ENCODE data around the gene BAK1.

The BAK1 gene

DNA sequence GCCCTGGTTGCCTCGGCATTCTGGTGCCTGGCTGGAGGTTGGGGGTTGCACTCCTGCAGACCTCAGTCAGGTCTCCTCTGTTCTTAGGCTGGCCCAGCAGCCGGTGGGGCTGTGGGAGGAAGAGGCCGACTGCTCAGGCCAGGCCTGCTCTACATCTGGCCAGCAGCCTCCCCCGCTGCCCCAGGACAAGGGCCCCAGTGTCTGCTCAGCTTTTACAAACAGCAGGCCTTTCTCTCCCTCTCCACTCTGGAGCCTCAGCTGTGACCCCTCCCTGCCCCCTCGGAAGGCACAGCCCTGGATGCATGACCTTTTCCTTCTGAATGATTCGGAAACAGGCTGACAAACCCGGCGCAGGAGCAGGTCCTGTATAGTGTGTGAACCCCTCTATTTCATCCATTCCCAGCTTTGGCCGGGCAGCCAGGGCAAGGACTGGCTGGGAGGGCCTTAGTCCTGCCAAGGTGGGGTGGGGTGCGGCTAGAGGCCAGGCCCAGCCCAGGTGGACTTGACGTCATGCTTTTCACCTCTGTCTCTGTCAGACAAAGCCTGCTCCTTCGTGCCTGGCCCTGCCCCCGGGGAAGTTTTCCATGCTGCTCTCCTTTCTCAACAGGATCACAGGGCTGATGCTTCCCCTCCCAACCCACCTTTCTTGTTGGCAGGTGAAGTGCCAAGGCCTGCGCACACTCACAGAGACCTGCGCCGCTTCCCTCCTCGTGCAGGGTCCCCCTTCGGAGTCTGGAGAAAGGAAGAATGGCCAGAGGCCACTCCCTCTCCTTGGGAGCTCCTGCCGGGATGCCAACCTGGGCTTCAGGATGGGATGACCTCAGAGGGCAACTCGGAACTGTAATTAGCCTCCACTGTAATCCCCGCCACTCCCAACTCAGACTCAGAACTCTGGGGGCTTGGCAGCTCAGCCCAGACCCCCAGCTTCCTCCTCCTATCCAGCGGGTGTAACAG is 31.0 kb upstream of the BAK1 start:
- no peaks in the 10 kb centered on the region for H4K20me1 ChIP-seq (ENCODE audit: insufficient read depth, low read length)
- H2AFZ ChIP-seq (ENCODE audit: low read depth, low read length) = no peak overlapping the region
- H3K27ac ChIP-seq (ENCODE audit: low read length) = no peak overlapping the region
- H3K36me3 ChIP-seq (replicated peaks; ENCODE audit: low read depth, low read length) = no peaks in the 10 kb centered on the region
- H3K9ac ChIP-seq (ENCODE audit: low read length) = no peak overlapping the region
- no peaks in the 10 kb centered on the region for H3K27me3 ChIP-seq (ENCODE audit: low read depth, low read length)
- TF ChIP-seq EZH2phosphoT487 (IDR thresholded peaks at IDR 0.05; ENCODE audit: low read depth) = no peak
- no peak for TF ChIP-seq CTCF (IDR thresholded peaks at IDR 0.05; ENCODE audit: low read depth, low read length)
- no peaks in the 10 kb centered on the region for H3K79me2 ChIP-seq (ENCODE audit: low read length)
- H3K4me2 ChIP-seq (ENCODE audit: low read length) = no peak overlapping the region
- H3K9me3 ChIP-seq (ENCODE audit: insufficient read depth, low read length) = no peaks in the 10 kb centered on the region
- no peak overlapping the region for H3K4me3 ChIP-seq (ENCODE audit: low read length)
- peaks cover 3% of the 10 kb centered on the region; the same call in 1 of the 2 replicates for H3K4me1 ChIP-seq (ENCODE audit: low read length)

- Histone ChIP-seq H3K27ac (ENCODE audit: low read length) (no peak overlapping the region), H3K27me3 (ENCODE audit: low read depth, low read length) (no peaks in the 10 kb centered on the region), H3K79me2 (ENCODE audit: low read length) (no peaks in the 10 kb centered on the region), H3K4me2 (ENCODE audit: low read length) (no peak overlapping the region), H3K9ac (ENCODE audit: low read length) (no peak overlapping the region), H4K20me1 (ENCODE audit: insufficient read depth, low read length) (no peaks in the 10 kb centered on the region), H3K4me1 (ENCODE audit: low read length) (peaks cover 3% of the 10 kb centered on the region; the same call in 1 of the 2 replicates), H3K36me3 (replicated peaks; ENCODE audit: low read depth, low read length) (no peaks in the 10 kb centered on the region), H3K9me3 (ENCODE audit: insufficient read depth, low read length) (no peaks in the 10 kb centered on the region), H3K4me3 (ENCODE audit: low read length) (no peak overlapping the region), H2AFZ (ENCODE audit: low read depth, low read length) (no peak overlapping the region)
- TF ChIP-seq CTCF (IDR thresholded peaks at IDR 0.05; ENCODE audit: low read depth, low read length) (no peak), EZH2phosphoT487 (IDR thresholded peaks at IDR 0.05; ENCODE audit: low read depth) (no peak)
These were observed 30.0 kb upstream of the BAK1 start for GRCh38 chr6:33610067-33610466.

DNA sequence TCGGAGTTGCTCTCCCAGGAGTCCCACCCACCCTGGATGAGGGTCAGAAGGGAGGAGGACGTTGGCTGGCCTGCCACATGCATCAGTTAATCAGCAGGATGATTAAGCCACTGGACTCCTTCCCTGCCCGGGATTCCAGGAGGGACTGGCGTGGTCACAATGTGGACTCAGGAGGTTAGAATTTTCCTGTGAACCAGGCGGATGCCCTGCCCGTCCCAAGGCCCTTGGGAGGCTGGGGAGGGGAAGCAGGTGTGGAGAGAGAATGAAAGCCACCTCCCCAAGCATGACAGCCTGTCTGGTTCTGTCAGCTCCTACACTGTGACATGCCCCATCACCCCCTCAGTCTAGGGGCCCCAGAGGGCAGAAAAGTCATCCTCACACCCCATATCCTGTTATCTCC is 29.5 kb upstream of the BAK1 start:
- no peak overlapping the region for H3K4me3 ChIP-seq (ENCODE audit: low read length)
- no peaks in the 10 kb centered on the region for H3K27me3 ChIP-seq (ENCODE audit: low read depth, low read length)
- H3K36me3 ChIP-seq (replicated peaks; ENCODE audit: low read depth, low read length) = no peaks in the 10 kb centered on the region
- H2AFZ ChIP-seq (ENCODE audit: low read depth, low read length) = no peak overlapping the region
- no peak overlapping the region for H3K4me2 ChIP-seq (ENCODE audit: low read length)
- H3K4me1 ChIP-seq (ENCODE audit: low read length) = peaks cover 3% of the 10 kb centered on the region; the same call in 1 of the 2 replicates
- H3K9ac ChIP-seq (ENCODE audit: low read length) = no peak overlapping the region
- TF ChIP-seq CTCF (IDR thresholded peaks at IDR 0.05; ENCODE audit: low read depth, low read length) (no peak), EZH2phosphoT487 (IDR thresholded peaks at IDR 0.05; ENCODE audit: low read depth) (no peak)
- no peaks in the 10 kb centered on the region for H3K79me2 ChIP-seq (ENCODE audit: low read length)
- H3K27ac ChIP-seq (ENCODE audit: low read length) = no peak overlapping the region
- no peaks in the 10 kb centered on the region for H4K20me1 ChIP-seq (ENCODE audit: insufficient read depth, low read length)
- no peaks in the 10 kb centered on the region for H3K9me3 ChIP-seq (ENCODE audit: insufficient read depth, low read length)

GRCh38 chr6:33609019-33609418 is 28.9 kb upstream of the BAK1 start:
- Histone ChIP-seq H3K27ac (ENCODE audit: low read length) (no peak overlapping the region), H3K4me1 (ENCODE audit: low read length) (peaks cover 3% of the 10 kb centered on the region; the same call in 1 of the 2 replicates)

More at GRCh38 chr6:33609019-33609418, 28.9 kb upstream of the BAK1 start:
- no peaks in the 10 kb centered on the region for H3K36me3 ChIP-seq (replicated peaks; ENCODE audit: low read depth, low read length)
- no peak overlapping the region for H2AFZ ChIP-seq (ENCODE audit: low read depth, low read length)
- TF ChIP-seq EZH2phosphoT487 (IDR thresholded peaks at IDR 0.05; ENCODE audit: low read depth) = no peak
- TF ChIP-seq CTCF (IDR thresholded peaks at IDR 0.05; ENCODE audit: low read depth, low read length) = no peak
- no peaks in the 10 kb centered on the region for H3K9me3 ChIP-seq (ENCODE audit: insufficient read depth, low read length)
- no peaks in the 10 kb centered on the region for H3K79me2 ChIP-seq (ENCODE audit: low read length)
- H3K27me3 ChIP-seq (ENCODE audit: low read depth, low read length) = no peaks in the 10 kb centered on the region
- no peak overlapping the region for H3K4me3 ChIP-seq (ENCODE audit: low read length)
- no peak overlapping the region for H3K4me2 ChIP-seq (ENCODE audit: low read length)
- no peak overlapping the region for H3K9ac ChIP-seq (ENCODE audit: low read length)
- H4K20me1 ChIP-seq (ENCODE audit: insufficient read depth, low read length) = no peaks in the 10 kb centered on the region
